ENCODE measurements around the gene LAMB2. TPM values are rescaled to one million over a fixed set of nuclear protein-coding genes. Genes with fewer than 3 reads are reported as not detected.

Gene LAMB2
- total and polyA plus RNA-seq, 2 experiments from 2014 or later: 71.3 to 154 TPM

GRCh38 chr3:49131040-49131439, 1.8 kb downstream of the LAMB2 start:
- peaks cover 7% of the 10 kb centered on the region; the same call in 1 of the 2 replicates for H3K4me1 ChIP-seq (ENCODE audit: insufficient read depth)
- 0 out of 3 replicates have a peak overlapping the region, but pooled peaks have one; percentile 88 for H3K4me3 Mint-ChIP-seq
- H3K9me3 Mint-ChIP-seq: no peaks in the 10 kb centered on the region; the same call in 2 of the 3 replicates
- H2AFZ ChIP-seq: no peak overlapping the region
- H3K9me2 ChIP-seq (ENCODE audit: insufficient read depth): no peaks in the 10 kb centered on the region
- no peak overlapping the region for H3K4me3 ChIP-seq
- H3K36me3 ChIP-seq (ENCODE audit: insufficient read depth): no peaks in the 10 kb centered on the region
- peaks cover 15% of the 10 kb centered on the region for H3K4me1 Mint-ChIP-seq
- no peak overlapping the region for H3K4me2 ChIP-seq
- peak overlapping the region; percentile 69; the same call in 1 of the 2 replicates for H3K27ac Mint-ChIP-seq
- no peaks in the 10 kb centered on the region for H3K27me3 ChIP-seq (ENCODE audit: insufficient read depth)
- H3K27me3 Mint-ChIP-seq (ENCODE audit: insufficient read depth, low read depth, poor library complexity): peaks cover 2% of the 10 kb centered on the region
- H3K79me2 ChIP-seq (replicated peaks; ENCODE audit: insufficient read depth): no peaks in the 10 kb centered on the region; the same call in 1 of the 2 replicates
- ATAC-seq: no peak
- TF ChIP-seq ETS1 (IDR thresholded peaks at IDR 0.05) (no peak), EZH2 (IDR thresholded peaks at IDR 0.05; ENCODE audit: low read depth, unreplicated experiment) (no peak), NANOG (IDR thresholded peaks at IDR 0.05; ENCODE audit: borderline replicate concordance) (no peak), POLR2AphosphoS5 (IDR thresholded peaks at IDR 0.05; ENCODE audit: low read depth) (no peak), JUNB (IDR thresholded peaks at IDR 0.05; ENCODE audit: unreplicated experiment) (no peak), STAT1 (IDR thresholded peaks at IDR 0.05; ENCODE audit: unreplicated experiment) (no peak), ZNF462 (CRISPR knock-in tag; IDR thresholded peaks at IDR 0.05) (no peak), ZNF114 (CRISPR knock-in tag; IDR thresholded peaks at IDR 0.05) (no peak), ZNF331 (CRISPR knock-in tag; IDR thresholded peaks at IDR 0.05; ENCODE audit: low read depth) (no peak), EZH2phosphoT487 (IDR thresholded peaks at IDR 0.05; ENCODE audit: unreplicated experiment) (no peak)
- no peaks in the 10 kb centered on the region for H3F3A ChIP-seq (replicated peaks; ENCODE audit: low read depth)
- no peak overlapping the region for H3K27ac ChIP-seq (ENCODE audit: low read depth)
- no peak for DNase-seq (ENCODE audit: low spot score)
- H4K20me1 ChIP-seq (replicated peaks; ENCODE audit: insufficient read depth): no peaks in the 10 kb centered on the region
- no peaks in the 10 kb centered on the region for H3K36me3 Mint-ChIP-seq (ENCODE audit: low read depth)
